HS-5 (cell line): ENCODE results near the gene ITPRID1.

Source experiments
- DNase-seq: peaks from one replicate; pipeline ENCODE4 v3.0.0-alpha.2; 2012; ENCODE audit warnings: low read depth

Gene ITPRID1

DNA sequence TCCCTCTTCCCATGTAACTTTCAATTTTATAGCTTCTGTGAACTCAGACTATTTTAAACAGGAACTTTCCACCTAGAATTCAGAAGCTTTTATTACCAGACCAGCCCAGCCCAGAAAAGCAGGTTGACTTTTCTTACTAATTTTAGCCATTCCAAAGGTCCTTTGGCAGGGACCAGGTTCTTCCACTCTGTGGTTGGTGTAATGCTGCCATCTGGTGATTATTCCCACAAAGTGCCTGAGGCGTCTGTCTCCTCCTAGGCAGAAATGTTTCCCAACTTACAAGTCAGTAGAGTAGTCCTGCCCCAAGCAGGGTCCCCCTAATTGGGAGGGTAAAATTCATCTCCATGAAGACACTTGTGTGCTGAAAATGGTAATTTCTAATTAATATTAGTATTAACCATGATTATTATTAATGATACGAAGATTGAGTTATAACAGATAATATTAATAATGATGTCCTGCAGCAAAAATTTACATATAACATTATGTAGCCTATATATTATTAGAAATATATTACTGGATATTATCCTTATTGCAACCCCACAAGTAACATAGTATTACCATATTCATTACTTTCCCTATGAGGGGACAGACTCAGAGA lies 120.1 kb downstream of the ITPRID1 start:
- DNase-seq = peak; percentile 11

DNA sequence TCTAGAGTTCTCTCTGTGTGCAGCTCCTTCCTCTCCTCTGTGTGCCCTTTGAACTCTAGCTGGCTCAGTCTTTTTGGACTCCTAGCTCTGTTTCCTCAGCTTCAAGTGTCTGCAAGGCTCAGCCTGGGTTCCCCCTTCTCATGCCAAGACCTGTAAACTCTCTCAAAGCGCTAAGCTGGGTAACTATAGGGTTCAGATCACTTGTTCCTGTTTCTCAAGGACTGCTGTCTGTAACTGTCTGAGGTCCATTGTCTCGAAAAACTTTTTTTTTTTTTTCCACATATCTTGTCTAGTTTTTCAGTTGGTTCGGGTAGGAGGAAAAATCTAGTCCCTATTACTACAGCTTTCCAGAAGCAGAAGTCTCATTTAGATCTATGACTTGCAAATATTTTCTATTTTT lies 126.5 kb downstream of the ITPRID1 start:
- DNase-seq = no peak

DNA sequence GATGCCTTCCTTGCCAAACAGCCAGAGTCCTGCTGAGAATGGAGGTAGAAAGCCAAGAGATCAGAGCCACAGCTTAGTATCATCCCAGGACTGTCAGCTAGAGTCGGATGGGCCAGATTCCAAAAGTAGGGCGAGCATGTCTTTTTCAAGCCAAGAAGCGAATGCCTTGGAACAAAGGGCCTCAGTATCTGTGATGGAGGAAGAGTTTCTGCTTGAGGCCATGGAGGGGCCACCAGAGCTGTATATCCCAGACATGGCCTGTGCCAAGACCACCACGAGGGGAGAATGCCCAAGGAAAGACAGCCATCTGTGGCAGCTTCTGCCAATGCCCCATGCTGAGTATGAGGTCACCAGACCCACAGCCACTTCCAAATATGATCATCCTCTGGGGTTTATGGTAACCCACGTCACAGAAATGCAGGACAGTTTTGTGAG lies 128.8 kb downstream of the ITPRID1 start:
- no peak for DNase-seq

DNA sequence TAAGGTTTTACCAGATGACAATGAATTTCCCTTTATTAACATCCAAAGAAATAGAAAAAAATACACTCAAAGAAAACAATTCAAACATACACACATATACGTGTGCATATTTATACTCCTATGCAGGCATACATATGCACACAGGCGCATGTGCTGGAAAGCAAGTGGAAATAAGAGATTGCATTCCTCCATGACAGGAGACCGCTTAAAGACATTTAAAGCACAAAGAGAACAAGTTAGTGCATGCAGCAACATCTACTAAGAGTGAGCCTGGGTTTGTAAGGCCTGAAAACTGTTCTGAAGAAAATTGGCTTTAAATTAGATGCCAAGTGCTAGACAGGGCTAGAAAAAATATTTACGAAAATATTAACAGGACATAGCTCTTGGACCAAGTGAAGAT lies 133.1 kb downstream of the ITPRID1 start:
- no peak for DNase-seq

DNA sequence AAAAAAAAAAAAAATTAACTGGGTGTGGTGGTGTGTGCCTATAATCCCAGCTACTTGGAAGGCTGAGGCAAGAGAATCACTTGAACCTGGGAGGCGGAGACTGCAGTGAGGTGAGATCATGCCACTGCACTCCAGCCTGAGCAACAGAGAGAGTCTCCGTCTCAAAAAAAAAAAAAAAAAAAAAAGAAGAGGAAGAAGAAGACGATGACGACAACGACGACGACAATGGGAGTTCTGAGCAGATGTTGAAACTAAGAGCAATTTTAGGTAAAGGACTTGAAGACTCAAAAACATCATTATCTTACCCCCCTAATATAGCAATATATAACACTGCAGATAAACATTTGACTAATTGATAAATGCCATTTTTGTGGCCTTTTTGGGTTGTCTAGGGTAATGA lies 133.6 kb downstream of the ITPRID1 start:
- DNase-seq = no peak

DNA sequence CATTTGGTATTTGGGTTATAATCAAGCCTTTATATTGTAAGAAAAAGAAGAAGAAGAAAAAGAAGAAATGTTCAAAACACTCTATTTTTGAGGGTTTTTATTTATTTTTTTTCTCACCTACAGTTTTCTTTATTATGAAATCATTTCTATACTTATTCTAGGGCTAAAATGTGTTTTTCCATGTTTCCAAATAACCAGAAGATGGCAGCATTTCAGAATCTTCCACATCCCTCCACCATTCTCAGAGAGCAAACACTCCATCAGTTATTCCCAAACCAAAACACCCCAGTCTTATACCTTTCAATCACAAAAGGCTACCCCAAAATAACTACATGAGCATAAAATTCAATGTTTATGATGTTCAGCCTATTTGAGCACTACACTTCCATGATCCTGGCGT lies 134.4 kb downstream of the ITPRID1 start:
- no peak for DNase-seq

DNA sequence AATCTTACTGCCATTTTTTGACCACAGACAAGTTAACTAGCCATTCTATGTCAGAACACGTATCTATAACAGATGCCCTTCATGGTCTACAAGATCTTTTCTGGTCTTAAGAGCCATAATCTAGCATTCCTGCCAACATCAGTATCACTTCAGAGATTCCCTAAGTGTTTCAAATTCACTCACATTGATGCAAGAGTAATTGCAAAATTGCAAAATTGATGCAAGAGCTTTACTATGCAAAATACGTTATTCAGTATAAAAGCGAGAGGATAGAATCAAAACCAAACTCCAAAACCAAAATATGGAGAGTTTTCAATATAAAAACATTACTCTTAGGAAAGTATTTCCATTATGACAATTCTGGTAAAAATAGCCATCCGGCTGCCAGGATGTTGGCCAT lies 135.0 kb downstream of the ITPRID1 start:
- no peak for DNase-seq

DNA sequence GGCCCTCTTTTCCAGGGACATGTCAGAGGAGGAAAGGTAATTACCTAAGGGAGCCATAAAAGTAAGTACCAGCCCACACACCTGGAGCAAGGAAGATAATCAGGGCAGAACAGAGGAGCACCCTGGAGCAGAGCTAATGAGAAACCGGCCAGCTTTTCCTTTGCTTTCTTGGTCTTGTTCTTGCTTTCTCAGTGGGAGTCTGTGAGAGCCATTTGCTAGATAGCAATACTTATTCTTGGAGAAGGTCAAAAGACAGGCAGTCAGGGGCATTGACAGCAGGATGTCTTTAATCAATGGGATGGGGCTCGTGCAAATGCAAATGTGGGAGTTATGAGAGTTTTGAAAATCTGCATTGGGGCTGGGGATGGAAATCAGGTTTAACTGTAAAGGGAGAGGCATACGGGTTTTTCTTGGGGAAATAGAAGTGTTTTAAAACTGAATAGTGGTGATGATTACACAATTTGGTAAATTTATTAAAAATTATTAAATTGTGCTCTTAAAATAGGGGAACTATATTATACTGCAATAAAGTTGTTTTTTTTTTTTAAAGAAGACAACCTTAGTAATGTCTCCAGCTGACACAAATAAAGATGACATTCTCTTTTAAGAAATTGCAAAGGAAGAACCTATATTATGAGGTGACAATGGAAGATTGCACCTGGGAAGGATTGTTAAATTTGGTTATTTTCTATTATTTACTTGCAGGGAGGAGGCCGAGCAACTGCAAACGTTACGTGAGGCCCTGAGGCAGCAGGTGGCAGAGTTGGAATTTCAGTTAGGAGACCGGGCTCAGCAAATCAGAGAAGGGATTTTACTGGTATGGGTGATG lies 137.6 kb downstream of the ITPRID1 start:
- no peak for DNase-seq

DNA sequence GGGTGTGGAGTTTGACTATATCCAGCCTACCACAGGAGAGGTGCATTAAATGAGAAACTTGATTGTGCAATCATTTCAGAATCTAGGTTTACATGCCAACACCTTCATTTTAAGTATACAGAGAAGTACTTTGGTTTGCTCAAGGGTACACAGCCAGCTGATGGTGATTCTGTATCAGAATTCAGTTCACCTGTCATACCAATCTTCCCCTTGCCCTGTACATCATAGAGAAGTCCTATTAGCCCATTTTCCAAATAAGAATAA lies 138.1 kb downstream of the ITPRID1 start:
- no peak for DNase-seq

DNA sequence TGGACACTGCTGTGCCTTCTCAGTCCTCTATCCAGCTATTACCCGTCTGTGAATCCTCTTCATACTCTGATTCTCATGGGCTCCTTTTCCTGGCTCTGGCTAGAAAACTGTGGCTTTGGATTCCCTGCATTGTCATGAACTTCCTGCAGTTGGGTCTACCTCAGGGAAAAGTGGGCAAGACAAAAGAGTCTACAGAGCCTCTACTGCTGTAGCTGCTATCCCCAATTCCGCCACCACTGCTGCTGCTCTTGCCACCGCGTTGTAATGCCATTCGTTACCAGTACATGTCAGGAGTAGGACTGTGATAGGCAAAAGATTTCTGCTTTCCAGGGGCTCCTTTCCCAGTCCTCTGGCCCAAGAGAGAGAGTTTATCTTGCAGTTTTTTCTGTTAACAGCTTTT lies 149.2 kb downstream of the ITPRID1 start:
- no peak for DNase-seq

DNA sequence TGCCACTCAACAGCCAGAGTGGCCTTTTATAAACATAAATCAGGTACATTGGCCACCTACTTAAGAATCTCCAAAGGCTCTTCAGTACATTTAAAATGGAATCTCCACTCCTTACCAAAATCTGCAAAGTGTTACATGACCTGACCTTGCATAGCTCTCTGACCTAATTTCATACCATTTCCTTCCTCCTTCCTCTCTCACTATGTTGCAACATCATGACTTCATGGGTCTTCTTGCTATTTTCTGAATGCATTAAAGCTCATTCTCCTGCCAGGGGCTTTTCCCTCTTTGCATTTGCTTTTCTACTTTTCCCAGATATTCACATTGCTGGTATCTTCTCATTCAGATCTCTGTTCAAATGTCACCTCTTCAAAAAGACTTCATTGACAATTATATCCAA lies 151.0 kb downstream of the ITPRID1 start:
- DNase-seq = no peak

DNA sequence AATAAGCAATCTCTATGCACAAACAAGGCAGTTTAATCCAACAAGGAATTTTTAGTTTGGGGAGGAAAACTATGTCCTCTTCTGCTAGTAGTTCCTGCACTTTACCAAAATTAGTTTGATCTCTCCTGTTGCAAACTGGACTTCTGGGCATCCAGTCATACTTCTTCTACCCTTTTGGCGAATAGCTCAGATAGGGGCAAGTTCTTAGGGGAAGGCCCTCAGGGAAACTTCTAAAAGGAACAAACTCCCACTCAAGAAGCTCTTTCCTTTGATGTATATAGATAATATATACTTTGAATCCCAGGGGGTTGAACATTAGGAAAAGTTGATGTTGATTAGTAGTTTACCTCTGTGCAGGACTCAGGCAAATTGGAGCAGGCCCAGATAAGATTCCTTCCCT lies 151.7 kb downstream of the ITPRID1 start:
- no peak for DNase-seq

DNA sequence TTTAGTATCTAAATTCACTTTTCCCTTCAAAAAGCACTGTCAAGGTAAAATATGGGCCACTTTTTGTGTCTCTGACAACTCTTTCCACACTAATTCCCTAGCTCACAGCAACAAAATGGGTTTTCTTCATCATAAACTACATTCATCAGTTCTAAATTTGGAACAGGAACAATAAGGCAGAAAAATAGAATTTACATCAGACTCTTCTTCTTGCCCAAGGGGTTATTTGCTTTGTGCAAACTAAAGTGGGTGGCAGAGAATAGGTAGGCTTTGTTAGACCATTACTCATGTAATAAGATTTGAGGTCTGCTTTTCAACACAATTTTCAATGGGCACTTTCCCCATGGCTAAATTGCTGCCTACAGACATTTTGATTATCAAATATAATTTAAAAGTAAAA lies 155.6 kb downstream of the ITPRID1 start:
- no peak for DNase-seq

DNA sequence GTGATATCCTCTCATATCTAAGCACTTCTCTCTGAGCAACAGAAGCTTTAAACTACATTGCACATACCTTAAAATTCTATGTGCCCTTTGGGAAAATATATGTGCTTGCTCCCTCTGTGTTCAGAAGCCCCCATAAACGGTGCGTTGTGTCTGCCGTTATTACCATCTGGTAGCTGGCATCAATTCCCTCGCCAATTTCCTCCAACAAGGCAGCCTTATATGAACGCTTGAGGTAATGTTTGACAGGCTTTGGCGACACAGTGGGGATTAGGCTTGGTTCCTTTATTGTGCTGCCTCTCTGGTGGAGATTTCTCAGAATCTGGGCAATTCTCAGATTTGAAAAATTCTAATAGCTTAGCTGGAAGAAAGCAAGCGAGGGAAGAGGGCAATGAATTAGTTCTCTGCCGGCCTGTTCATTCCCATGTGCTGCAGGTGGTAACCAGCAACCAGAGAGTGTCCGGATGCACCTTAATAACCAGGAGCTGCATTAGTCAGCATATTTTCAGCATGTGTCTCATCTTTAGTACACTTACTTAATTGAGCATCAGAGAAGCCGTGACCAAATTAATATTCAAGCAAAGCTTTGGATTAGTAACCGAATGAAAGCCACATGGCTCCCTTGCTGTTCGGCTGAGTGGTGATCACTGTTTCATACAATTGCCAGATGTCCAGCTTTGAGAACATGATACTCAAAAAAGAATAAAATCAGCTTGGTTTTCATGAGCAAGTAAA lies 165.8 kb downstream of the ITPRID1 start:
- no peak for DNase-seq

DNA sequence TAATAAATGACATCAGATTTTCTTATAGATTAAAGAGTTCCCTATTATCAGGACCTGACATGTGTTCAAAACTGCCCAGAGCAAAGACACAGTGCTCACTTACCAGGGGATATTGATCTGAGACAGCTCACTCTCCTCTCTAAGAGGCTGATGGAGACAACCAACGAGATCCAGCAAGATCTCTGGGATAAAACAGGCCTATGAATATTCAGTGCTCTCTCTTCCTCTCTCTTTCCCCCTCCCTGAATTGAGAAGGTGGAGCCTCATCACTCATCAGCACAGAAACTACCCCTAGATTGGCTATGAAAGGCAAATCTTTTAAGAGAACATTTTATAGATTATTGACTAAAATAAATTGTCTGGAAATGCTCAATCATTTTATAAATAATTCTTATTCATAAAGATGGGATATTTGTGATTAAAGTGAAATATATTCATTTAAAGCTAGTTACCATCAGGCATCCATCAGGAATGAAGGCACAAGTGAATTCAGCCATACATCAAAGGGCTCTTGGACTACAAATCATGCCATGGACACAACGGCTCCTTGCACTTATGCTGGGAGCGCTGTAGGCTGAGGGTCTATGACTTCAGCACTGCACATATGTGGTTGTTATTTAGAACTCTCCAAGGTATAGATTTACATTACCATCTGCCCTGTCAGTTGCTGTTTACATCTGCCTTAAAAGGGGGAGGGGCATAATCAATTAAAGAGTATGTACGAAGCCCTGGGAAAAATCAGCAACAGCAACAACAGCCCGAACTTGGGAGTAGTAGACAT lies 169.7 kb downstream of the ITPRID1 start:
- DNase-seq = no peak

DNA sequence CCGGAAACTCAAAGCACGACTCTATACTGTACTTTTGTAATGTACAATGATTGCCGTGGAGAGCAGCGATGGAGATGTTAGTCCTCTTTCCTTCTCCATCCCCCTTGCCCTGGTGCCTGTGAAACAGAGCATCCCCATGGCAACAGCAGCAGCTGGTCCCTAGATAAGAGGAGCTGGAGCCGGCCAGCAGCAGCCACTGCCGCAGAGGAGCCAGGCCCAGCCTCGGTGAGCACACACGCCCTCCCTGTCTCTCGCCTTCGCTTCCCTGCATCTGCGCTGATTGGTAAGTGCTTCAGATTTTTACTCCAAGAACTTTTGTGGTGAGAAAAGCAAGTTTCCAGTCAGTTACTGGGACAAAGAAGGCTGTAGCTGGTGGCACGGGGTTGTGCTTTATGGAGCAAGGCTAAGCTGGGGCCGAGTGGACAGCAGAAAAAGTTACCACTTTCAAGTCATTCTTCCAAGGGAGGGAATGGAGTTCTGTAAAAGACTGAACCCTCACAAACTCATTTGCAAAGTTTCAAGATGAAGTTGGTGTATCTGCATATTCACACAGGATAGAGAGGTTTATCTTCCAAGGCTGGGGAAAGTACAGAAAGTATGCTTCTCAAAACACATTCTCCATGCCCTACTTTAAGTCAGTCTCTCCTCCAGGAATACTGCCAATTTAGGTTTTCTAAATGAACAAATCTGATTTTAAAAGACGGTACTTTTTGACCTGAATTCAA lies 173.3 kb downstream of the ITPRID1 start, which contains the start of gene PPP1R17:
Gene PPP1R17, plus strand, starts transcription at position 192 of the 725 bp plus-strand sequence. CDS start 5,227 bp downstream, outside the sequence.
- no peak for DNase-seq

DNA sequence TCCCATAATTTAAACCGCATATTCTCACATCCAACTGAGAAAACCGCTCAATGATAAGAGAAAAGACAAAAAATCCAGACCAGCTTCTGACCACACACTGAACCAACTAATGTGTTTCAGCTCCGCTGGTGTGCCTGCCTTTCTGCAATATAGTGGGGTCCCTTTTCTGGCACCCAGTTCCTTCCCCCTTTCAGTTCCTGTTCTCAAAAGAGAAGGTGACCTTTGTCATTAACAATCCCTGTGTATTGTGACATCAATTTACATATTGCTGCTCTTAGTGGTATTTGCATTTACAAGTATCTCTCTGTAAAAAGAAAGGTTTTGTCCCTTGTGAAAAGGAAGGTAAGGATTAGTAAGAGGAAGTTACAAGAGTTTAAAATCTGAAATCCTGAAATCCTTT lies 174.5 kb downstream of the ITPRID1 start:
- no peak for DNase-seq

DNA sequence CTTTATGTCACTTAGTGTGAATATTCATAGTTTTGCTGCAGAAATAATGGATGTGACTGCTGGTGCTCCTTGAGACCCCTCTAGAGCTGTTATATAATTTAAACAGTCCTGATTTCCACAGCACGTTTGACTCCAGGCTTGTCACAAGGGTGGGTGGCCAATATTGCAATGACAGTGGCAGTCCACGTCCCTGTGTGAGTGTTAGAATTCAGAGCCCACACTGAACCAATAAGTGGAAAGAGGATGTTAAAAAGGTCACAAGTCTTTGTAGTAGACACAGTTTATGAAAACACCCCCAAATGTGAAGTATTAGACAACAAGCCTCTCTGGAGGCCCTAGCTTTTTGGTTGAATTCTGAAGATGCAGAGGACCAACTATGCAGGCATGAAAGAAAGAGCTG lies 175.1 kb downstream of the ITPRID1 start:
- no peak for DNase-seq

DNA sequence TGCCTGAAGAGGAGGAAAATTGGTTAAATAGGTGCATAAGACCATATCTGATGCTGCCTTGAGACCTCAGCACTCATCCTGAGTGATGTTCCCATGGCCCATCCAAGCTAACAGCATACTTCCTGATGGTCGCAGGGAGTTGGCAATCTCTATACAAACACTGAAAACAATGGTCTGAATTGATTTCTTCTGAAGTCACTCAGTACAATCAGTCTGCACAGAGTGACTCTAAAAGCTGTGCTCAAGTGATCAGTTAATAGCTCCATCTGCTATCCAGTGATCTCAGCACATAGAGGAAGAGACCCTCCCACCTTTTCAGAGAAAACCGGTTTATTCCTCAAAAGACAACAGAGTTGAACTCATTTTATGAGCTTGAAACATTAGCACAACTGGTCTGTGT lies 177.0 kb downstream of the ITPRID1 start:
- no peak for DNase-seq

DNA sequence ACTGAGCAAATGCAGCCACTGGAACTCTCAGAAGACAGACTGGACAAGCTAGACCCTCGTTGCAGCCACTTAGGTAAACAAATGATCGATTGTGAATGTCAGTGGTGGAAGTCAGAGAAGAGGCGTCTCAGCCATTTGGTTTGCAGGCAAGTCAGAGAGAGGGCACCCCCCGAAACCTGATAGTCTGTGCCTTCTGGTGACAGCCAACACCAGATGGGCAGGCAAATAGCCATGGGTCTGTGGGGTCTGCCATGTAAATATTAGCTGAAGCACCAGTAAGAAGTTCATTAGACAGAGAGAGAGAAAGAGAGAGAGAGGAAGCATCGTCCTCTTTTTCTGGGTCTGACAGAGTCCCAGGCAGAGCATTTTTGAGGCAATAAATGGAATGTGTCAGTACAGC lies 178.6 kb downstream of the ITPRID1 start:
- DNase-seq = no peak

DNA sequence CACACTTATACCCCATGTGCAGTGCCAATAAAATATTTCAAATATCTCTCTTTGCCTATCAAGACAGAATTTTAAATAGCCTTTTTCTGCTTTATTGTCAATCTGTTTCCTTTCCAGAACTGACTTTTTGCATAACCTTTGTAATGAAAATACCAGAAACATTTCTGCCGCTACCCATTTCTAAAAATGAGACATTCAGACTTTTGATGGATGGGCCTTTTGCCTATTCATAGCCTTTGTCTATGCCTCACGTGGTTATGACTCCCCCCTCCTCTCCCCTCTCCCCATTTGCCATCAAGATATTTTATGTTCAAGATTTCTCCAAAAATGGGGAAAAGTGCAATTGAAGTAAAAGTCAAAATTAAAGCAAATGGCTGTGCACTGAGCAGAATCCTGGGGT lies 179.0 kb downstream of the ITPRID1 start:
- DNase-seq = no peak
